ENCODE measurements around the gene NSMF.

- TF ChIP-seq EZH2 (IDR thresholded peaks at IDR 0.05; ENCODE audit: borderline replicate concordance, low read length) (no peak), CTCF (conservative IDR thresholded peaks at IDR 0.05 in 1 of 2, IDR thresholded peaks at IDR 0.05 in 1 of 2; ENCODE audit: extremely low read depth in 1 of 2, insufficient read depth in 1 of 2, low read depth in 1 of 2, low read length in 2 of 2) (no peak)
Measured at GRCh38 chr9:137415451-137415850, 43.7 kb downstream of the NSMF start.

All from mammary epithelial cell (primary cell).